Type B pancreatic cell (in vitro differentiated cells): ENCODE results near the gene PRLR. TPM values are rescaled to one million over a fixed set of nuclear protein-coding genes. Genes with fewer than 3 reads are reported as not detected.

Experiments used
- DNase-seq: peaks from one replicate; pipeline ENCODE4 v3.0.0; 2021; ENCODE audit warnings: mixed read lengths; ENCODE audit not compliant: unreplicated experiment; ENCODE audit errors: extremely low spot score
- H3K27ac Mint-ChIP-seq: 2 replicates; pipeline ENCODE4 v1.8.0; 2021; ENCODE audit warnings: mild to moderate bottlenecking, mixed read lengths
- H3K27me3 Mint-ChIP-seq: 2 replicates; pipeline ENCODE4 v1.8.0; 2021; ENCODE audit warnings: mixed read lengths
- H3K36me3 Mint-ChIP-seq: 2 replicates; pipeline ENCODE4 v1.8.0; 2021; ENCODE audit warnings: mixed read lengths
- H3K4me1 Mint-ChIP-seq: one replicate; pipeline ENCODE4 v1.8.0; 2021; ENCODE audit warnings: mixed read lengths; ENCODE audit not compliant: unreplicated experiment
- H3K4me3 Mint-ChIP-seq: 2 replicates; pipeline ENCODE4 v1.8.0; 2021; ENCODE audit warnings: mild to moderate bottlenecking, mixed read lengths
- H3K9me3 Mint-ChIP-seq: 2 replicates; pipeline ENCODE4 v1.8.0; 2021; ENCODE audit warnings: mixed read lengths
- CTCF ChIP-seq: fragments of 200-600 bp; sonication (generic); conservative IDR thresholded peaks from 2 replicates; pipeline ENCODE4 v1.5.0; 2021; ENCODE audit warnings: antibody characterized with exemption, mild to moderate bottlenecking
- total RNA-seq: library from RNA; stranded (reverse); gene quantifications from 2 replicates; pipeline ENCODE4 v1.2.1, GENCODE V29; 2021; ENCODE audit warnings: low replicate concordance

The PRLR gene
- total RNA-seq, 1 donor from 2014 or later, result 6.7 TPM

- Mint-ChIP-seq H3K27ac (no peak overlapping the region), H3K4me3 (no peak overlapping the region), H3K9me3 (peaks cover 4% of the 10 kb centered on the region), H3K36me3 (no peaks in the 10 kb centered on the region), H3K4me1 (no peaks in the 10 kb centered on the region), H3K27me3 (no peaks in the 10 kb centered on the region)
- DNase-seq, result no peak
- TF ChIP-seq CTCF, result no peak
Measured at GRCh38 chr5:35134278-35135030, 95.8 kb downstream of the PRLR start.

GRCh38 chr5:35133186-35133585 lies 97.1 kb downstream of the PRLR start:
- Mint-ChIP-seq H3K4me3 (no peak overlapping the region), H3K27me3 (no peaks in the 10 kb centered on the region), H3K36me3 (no peaks in the 10 kb centered on the region), H3K27ac (no peak overlapping the region), H3K4me1 (no peaks in the 10 kb centered on the region), H3K9me3 (peaks cover 4% of the 10 kb centered on the region)
- no peak for DNase-seq
- TF ChIP-seq CTCF, result no peak

- Mint-ChIP-seq H3K4me3 (no peak overlapping the region), H3K27me3 (no peaks in the 10 kb centered on the region), H3K9me3 (peaks cover 4% of the 10 kb centered on the region), H3K4me1 (no peaks in the 10 kb centered on the region), H3K27ac (no peak overlapping the region), H3K36me3 (no peaks in the 10 kb centered on the region)
- TF ChIP-seq CTCF, result no peak
- no peak for DNase-seq
Measured at GRCh38 chr5:35131723-35132122, 98.6 kb downstream of the PRLR start.

GRCh38 chr5:35129921-35130485 lies 100.3 kb downstream of the PRLR start:
- no peaks in the 10 kb centered on the region for H3K4me1 Mint-ChIP-seq
- no peaks in the 10 kb centered on the region for H3K27me3 Mint-ChIP-seq
- H3K9me3 Mint-ChIP-seq, result peaks cover 4% of the 10 kb centered on the region
- H3K36me3 Mint-ChIP-seq, result no peaks in the 10 kb centered on the region
- no peak overlapping the region for H3K4me3 Mint-ChIP-seq
- TF ChIP-seq CTCF, result no peak
- DNase-seq, result no peak
- no peak overlapping the region for H3K27ac Mint-ChIP-seq

GRCh38 chr5:35129276-35129675 lies 101.0 kb downstream of the PRLR start:
- Mint-ChIP-seq H3K27ac (no peak overlapping the region), H3K36me3 (no peaks in the 10 kb centered on the region), H3K4me3 (no peak overlapping the region), H3K4me1 (no peaks in the 10 kb centered on the region), H3K27me3 (no peaks in the 10 kb centered on the region), H3K9me3 (peaks cover 4% of the 10 kb centered on the region)
- TF ChIP-seq CTCF, result no peak
- no peak for DNase-seq
